Measurements from ENCODE around the gene ZNF580. TPM values are rescaled to one million over a fixed set of nuclear protein-coding genes. Genes with fewer than 3 reads are reported as not detected.

The ZNF580 gene
- total RNA-seq, 2 donors from 2014 or later = 49.7 to 70.5 TPM

GRCh38 chr19:55601084-55601483, 39.7 kb upstream of the ZNF580 start:
- Histone ChIP-seq H3K27me3 (replicated peaks; ENCODE audit: insufficient read depth) (no peaks in the 10 kb centered on the region), H3K27ac (peak overlapping the region; percentile 92 to 98), H3K4me3 (peak overlapping the region; percentile 53 to 87), H3K9me3 (no peaks in the 10 kb centered on the region), H3K4me1 (replicated peaks) (peaks cover 4% of the 10 kb centered on the region), H3K36me3 (no peaks in the 10 kb centered on the region)
- WGBS = 41% methylated on average over 4 of the region's 4 CpGs
- intact Hi-C loops (cut with DNase I) = loop anchor here (10.0 kb wide), 1 partner anchor 486 kb away; the partner anchor contains the start of gene PPP1R12C
- peak; percentile 35 for TF ChIP-seq POLR2AphosphoS5 (IDR thresholded peaks at IDR 0.05)
- TF ChIP-seq POLR2A (IDR thresholded peaks at IDR 0.05) = peak; percentile 19
- no peak for TF ChIP-seq CTCF (IDR thresholded peaks at IDR 0.05)
- DNase-seq (ENCODE audit: low spot score) = peak; percentile 21

- peaks cover 10% of the 10 kb centered on the region for H3K4me1 ChIP-seq (replicated peaks)
Observed at GRCh38 chr19:55602104-55603001, 38.4 kb upstream of the ZNF580 start.

GRCh38 chr19:55603115-55603514, 37.7 kb upstream of the ZNF580 start:
- H3K4me3 ChIP-seq = no peak overlapping the region
- WGBS = 93% methylated on average over 21 of the region's 21 CpGs
- no peaks in the 10 kb centered on the region for H3K36me3 ChIP-seq
- no peaks in the 10 kb centered on the region for H3K9me3 ChIP-seq
- peaks cover 10% of the 10 kb centered on the region for H3K4me1 ChIP-seq (replicated peaks)
- TF ChIP-seq POLR2AphosphoS5 (IDR thresholded peaks at IDR 0.05) (no peak), CTCF (IDR thresholded peaks at IDR 0.05) (no peak), POLR2A (IDR thresholded peaks at IDR 0.05) (no peak)
- no peaks in the 10 kb centered on the region for H3K27me3 ChIP-seq (replicated peaks; ENCODE audit: insufficient read depth)
- intact Hi-C loops (cut with DNase I) = loop anchor here (10.0 kb wide), 1 partner anchor 488 kb away; the partner anchor contains the start of gene PPP1R12C
- no peak for DNase-seq (ENCODE audit: low spot score)
- H3K27ac ChIP-seq = no peak overlapping the region

More at GRCh38 chr19:55602104-55603001, 38.4 kb upstream of the ZNF580 start:
- TF ChIP-seq POLR2A (IDR thresholded peaks at IDR 0.05) = no peak
- no peak for TF ChIP-seq POLR2AphosphoS5 (IDR thresholded peaks at IDR 0.05)
- no peak for TF ChIP-seq CTCF (IDR thresholded peaks at IDR 0.05)
- no peak overlapping the region for H3K27ac ChIP-seq
- DNase-seq (ENCODE audit: low spot score) = no peak
- H3K4me3 ChIP-seq = no peak overlapping the region
- no peaks in the 10 kb centered on the region for H3K36me3 ChIP-seq
- 95% methylated on average over 51 of the region's 60 CpGs for WGBS
- intact Hi-C loops (cut with DNase I) = loop anchor here (10.0 kb wide), 1 partner anchor 488 kb away; the partner anchor contains the start of gene PPP1R12C
- H3K9me3 ChIP-seq = no peaks in the 10 kb centered on the region
- H3K27me3 ChIP-seq (replicated peaks; ENCODE audit: insufficient read depth) = no peaks in the 10 kb centered on the region

- H3K36me3 ChIP-seq = no peaks in the 10 kb centered on the region
- TF ChIP-seq POLR2A (IDR thresholded peaks at IDR 0.05) (no peak), POLR2AphosphoS5 (IDR thresholded peaks at IDR 0.05) (no peak), CTCF (IDR thresholded peaks at IDR 0.05) (no peak)
- H3K9me3 ChIP-seq = no peaks in the 10 kb centered on the region
- no peak overlapping the region for H3K27ac ChIP-seq
- H3K4me3 ChIP-seq = no peak overlapping the region
- no peak for DNase-seq (ENCODE audit: low spot score)
- no peaks in the 10 kb centered on the region for H3K27me3 ChIP-seq (replicated peaks; ENCODE audit: insufficient read depth)
- intact Hi-C loops (cut with DNase I) = loop anchor here (10.0 kb wide), 1 partner anchor 489 kb away; the partner anchor contains the start of gene PPP1R12C
- H3K4me1 ChIP-seq (replicated peaks) = peaks cover 10% of the 10 kb centered on the region
- WGBS = 74% methylated on average over 22 of the region's 22 CpGs
Observed at GRCh38 chr19:55603581-55604292, 37.1 kb upstream of the ZNF580 start.

All from prostate gland (tissue), 2 donors.